ENCODE results near the gene ROBO3.

The ROBO3 gene

DNA sequence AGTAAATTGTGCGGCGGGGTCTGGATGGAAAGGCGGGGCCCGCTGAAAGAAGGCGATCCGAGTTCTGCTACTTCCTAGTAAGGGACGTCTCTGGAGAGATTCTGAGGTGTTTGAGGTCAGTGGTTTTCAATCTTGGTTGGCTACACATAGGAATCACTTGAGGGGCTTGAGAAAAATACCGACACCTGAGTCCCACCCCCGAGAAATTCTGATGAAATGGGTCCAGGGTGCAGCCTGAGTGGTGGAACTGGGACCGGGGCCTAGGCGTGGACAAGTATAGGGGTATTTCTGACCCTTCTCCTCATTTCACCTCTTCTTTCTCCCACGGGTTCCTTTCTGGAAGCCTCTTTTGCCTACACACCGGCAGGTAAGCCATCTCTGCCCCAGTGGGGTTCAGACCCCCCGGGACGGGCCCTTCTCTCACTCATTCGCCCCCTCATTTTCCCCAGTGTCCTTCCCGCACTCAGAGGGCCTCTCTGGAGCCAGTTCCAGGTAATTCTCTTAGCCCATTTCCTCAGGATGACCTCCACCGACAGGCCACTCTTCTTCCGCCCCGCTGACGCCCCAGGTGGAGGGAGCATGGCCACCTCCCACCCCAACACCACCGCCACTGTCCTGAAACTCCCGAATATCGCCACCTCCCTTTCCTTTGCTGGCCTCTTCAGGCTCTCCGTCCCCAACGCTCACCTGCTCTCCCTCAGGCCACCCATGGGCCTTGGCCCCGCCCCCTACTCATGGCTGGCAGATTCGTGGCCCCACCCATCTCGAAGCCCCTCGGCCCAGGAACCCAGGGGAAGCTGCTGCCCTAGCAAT lies 11.8 kb downstream of the ROBO3 start:
- no peak for DNase-seq

- DNase-seq = no peak
Measured at GRCh38 chr11:124877631-124877909, 12.3 kb downstream of the ROBO3 start.

DNA sequence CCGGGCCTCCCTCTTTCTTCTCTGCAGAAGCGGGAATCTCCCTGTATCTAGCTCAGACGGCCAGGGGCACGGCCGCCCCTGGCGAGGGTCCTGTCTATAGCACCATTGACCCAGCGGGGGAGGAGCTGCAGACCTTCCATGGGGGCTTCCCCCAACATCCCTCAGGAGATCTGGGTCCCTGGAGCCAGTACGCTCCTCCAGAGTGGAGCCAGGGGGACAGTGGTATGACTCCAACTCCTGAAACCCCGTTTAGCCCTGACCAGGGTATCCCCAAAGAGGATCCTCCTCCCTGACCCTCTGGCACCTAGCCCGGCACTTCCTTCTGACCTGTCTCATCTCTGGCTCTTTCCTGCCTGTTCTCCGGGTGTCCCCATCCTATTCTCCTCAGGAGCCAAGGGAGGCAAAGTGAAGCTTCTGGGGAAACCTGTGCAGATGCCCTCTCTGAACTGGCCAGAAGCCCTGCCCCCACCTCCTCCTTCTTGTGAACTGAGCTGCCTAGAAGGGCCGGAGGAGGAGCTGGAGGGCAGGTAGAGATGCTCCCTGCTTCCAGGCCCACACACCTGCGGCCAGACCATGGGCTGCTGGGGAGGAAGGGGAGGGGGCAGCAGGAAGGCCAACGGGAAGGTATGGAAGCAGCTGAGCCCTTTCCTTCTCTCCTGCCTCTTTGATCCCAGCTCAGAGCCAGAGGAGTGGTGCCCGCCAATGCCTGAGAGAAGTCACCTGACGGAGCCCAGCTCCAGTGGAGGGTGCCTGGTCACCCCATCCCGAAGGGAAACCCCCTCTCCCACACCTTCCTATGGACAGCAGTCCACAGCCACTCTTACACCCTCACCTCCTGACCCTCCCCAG lies 12.9 kb downstream of the ROBO3 start:
- no peak for DNase-seq

- DNase-seq = no peak
Measured at GRCh38 chr11:124878759-124879492, 13.7 kb downstream of the ROBO3 start.

DNA sequence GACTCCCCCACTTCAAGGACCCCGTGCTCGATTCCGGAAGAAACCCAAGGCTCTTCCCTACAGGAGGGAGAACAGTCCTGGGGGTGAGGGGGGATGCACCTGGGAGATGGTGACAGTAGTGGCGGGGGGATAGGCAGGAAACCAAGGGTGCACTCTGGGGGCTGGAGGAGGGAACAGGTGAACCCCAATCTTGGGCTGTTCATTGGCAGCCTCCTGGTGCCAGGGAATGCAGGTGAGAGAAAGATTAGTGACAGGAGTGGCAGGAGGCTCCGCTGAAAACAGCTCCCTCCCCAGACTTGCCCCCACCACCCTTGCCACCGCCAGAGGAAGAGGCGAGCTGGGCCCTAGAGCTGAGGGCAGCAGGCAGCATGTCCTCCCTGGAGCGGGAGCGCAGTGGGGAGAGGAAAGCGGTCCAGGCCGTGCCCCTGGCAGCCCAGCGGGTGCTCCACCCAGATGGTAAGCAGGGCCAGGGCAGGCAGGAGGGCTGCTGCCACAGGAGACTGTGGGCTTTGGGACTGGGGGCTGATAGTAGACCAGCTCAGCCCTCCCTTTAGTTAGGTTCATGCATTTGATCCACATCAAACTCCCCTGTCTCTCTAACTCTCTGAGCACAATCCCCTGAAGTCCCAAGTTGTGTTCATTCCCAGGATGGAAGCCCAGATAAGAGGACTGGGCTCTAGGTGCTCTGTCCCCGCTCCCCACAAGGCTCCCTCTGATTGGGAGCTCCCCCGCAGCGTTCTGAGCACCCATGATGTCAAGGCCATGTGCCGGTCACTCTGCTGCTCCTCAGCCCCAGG lies 14.5 kb downstream of the ROBO3 start:
- no peak for DNase-seq

DNA sequence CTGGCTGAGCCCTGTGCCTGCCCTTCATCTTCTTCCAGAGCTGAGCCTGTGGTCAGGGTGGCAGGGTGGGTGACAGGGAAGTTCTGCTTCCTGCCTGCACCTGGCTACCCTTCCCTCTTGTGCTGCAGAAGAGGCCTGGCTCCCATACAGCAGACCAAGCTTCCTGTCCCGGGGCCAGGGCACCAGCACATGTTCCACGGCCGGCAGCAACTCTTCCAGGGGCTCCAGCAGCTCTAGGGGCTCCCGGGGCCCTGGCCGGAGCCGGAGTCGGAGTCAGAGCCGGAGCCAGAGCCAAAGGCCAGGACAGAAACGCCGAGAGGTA lies 15.0 kb downstream of the ROBO3 start:
- DNase-seq = no peak

DNA sequence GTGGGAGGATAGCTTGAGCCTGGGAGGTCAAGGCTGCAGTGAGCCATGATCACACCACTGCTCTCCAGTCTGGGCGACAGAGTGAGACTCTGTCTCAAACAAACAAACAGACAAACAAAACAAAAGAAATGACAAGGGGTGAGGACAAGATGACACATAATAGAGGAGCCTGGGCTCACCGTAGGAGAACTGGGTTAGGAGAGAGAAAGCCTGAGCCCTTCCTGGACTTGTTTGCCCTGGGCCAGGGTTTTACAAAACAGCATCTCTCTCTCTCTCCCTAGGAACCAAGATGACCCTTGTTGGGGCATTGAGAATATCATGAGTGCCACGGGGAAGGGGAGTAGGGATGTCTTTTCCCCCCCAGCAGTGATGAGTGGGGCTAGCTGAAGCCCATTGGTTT lies 15.7 kb downstream of the ROBO3 start:
- no peak for DNase-seq

DNA sequence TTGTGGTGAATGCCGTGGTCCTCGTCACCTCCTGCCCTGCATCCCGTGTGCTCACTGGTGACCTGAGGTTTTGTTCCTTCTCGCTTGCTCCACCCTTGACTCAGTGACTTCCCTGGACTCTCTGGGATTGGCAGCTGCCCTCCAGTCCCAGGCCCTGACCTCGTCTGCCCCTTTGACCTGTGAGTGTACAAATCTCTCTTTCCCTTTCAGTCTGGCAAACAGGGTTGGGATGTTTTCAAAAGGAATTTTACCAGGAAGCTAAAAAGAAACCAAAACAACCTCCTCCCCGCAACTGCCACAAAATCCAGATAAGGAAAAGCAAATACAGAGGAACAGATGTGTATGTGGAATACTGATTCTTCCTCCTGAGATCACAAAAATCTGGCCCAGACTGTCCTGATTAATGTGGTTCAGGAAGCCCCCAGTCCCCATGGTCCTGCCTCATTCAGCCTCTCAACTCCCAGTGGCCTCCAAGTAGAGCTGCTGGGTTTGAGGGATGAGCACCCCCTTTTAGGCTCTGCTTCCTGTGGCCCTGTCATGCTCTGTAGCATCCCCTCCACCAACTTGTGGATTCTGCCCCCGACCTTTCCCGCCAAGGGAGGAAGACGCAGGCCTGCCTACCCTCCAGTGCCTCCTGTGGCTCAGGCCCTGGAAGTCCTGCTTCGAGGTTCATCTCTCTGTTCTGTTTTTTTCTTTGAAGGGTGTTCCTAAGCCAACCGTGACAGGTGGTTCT lies 17.3 kb downstream of the ROBO3 start:
- DNase-seq = no peak

DNA sequence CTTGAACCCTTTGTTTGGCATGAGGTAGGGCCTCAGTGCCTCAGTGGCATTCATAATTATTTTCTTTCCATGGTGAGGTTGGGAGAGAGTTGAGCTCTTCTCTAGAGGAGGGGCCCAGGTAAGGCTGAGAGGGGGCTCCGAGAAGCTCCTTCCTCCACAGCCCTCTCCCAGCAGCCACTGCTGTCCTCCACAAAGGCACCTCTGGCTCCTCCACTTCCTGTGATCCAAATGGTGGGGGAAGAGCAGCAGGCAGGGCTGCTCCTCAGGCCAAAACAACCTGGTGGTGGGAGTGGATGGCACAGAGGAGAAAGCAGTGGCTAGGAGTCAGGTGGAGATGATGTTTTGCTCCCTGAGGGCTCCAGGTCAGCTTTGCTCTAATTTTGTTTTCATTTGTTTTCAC lies 19.1 kb downstream of the ROBO3 start:
- DNase-seq = no peak

- DNase-seq = no peak
Measured at GRCh38 chr11:124884869-124885479, 19.7 kb downstream of the ROBO3 start.

DNA sequence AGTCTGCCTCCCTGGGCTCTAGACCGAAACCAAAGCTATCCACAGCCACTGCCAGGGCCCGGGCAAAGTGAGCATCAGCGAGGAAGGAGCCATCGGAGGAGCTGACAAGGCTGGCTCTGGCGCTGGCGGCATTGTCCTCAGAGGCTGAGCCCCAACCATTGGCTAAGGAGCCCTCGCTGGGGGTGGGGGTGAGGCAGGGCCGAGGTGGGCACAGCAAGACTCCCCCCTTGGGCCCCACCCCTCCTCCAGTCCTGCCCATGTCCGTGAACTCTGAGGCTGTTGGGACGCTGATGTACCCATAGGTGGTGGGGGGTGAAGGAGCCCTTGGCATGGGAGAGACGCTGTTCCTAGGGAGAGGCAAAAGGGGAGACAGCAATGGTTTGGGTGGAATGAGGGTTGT lies 21.2 kb downstream of the ROBO3 start:
- no peak for DNase-seq

- DNase-seq = no peak
Measured at GRCh38 chr11:124886978-124887666, 21.9 kb downstream of the ROBO3 start.

DNA sequence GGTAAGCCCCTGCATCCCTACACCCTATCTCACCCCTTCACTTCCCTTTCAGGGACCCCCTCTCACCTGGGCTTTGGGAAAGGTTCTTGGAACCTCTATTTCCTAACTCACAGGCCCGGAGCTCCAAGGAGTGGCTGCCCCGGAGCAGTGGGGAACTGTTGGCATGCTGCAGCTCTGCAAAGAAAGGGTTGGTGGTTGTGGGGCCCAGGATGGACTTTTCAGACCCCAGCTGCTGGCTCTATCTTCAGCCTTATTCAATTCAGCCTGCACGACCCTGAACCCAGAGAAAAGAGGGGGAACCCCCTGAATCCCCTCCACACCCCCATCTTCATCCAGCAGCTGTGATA lies 22.4 kb downstream of the ROBO3 start:
- no peak for DNase-seq

- peak; percentile 77 for DNase-seq
Measured at GRCh38 chr11:124889191-124890091, 24.2 kb downstream of the ROBO3 start.

GRCh38 chr11:124890151-124890550 lies 24.9 kb downstream of the ROBO3 start:
- no peak for DNase-seq

DNA sequence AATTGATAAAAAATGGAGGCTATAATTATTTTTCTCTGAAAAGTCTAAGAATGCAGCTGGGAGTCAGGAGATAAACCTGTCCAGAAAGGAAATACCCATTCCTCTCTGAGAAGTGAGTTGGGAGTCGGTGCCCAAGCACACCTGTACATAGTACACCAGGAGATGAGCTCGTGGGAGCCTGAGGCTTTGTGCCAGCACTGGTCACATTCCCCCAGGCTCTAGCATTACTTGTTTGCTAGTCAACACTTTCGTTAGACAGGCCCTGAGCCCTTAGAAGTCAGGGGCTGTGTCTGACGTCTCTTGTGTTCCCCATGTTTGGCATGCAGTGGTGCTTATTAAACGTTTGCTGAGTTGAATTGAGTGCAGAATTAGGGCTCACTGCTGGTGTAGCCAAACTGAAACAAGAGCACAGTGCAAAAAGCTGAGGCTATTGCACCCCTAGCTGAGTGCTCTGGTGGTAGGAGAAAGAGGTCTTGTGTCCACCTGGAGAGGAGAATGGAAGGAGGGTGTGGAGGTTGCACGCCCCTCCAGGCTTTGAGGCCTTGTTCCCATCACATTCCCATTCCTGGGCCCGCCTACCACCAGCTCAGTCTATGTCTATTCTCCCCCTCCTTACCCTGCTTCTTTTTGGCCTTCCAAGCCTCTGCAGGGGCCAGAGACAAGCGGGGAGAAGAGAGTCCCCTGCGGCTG lies 25.6 kb downstream of the ROBO3 start:
- no peak for DNase-seq

DNA sequence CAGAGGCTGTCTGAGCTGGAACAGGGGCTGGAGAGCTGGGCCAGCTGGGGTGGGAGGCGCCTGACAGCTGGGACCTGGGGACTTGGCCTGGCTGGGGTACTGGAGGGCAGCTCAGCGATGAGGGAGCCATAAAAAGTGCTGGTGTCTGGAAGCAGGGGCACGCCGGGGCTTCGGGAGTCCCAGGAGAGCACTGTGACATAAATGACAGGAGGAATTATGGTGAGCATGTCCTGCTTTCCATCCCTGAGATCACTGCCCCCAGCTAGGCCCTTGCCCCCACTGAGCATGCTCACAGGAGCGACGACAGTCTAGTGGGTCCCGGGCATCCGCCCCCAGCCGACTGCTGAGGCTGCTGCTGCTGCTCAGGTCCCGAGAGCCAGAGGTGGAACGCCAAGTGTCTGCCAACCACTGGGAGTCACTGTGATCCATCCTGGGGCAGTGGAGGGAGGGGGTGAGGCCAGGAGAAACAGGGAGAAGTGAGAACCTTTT lies 26.2 kb downstream of the ROBO3 start:
- peak; percentile 25 for DNase-seq

GRCh38 chr11:124892146-124892545 lies 26.9 kb downstream of the ROBO3 start:
- no peak for DNase-seq

DNA sequence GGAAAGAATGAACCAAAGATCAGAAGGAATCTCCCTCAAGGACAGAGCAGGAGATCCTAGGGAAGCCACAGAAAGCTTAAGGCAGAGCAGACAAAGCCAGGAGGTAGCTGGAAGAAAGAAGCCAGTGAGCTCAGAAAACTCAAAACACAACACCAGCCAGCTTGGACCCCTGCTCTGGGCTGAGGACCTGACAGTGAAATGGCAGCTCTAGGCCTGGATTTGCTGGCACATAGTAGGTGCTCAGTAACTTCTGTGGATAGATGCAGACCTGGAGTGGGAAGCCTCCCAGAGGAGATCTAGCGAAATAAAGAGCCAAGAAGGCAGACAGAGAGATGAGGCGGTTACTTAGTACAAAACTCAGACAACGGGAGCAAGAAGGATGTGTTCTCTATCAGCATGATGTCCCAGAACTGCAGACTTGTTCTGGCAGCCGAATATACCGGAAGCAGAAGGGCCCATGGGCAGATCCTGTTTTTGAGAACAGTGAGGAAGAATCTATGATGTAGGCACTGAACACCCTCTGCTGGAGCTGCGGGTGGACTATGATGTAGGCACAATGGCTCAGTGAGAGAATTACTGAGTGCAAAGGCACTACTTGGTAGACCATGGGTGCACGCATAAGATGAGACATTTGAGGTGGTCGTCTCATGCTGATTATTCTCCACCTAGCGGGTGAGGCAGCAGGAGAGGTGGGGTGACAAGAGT lies 27.7 kb downstream of the ROBO3 start:
- no peak for DNase-seq
